GM23338 (cell line): ENCODE measurements around the gene HK1. TPM values are rescaled to one million over a fixed set of nuclear protein-coding genes. Genes with fewer than 3 reads are reported as not detected.

Experiments
- ATAC-seq: fragments of 200-7000 bp; cut with Tn5 transposase; 3 replicates; pipeline ENCODE4 v1.9.1; 2020
- DNase-seq: peaks from one replicate; pipeline ENCODE4 v3.0.0-alpha.2; 2015; ENCODE audit warnings: low spot score
- H2AFZ ChIP-seq: fragments of 200-600 bp; sonication (generic); 2 replicates; pipeline ENCODE4 v1.8.0; 2016; ENCODE audit warnings: antibody characterized with exemption, mild to moderate bottlenecking, moderate library complexity
- H3F3A ChIP-seq: fragments of 200-600 bp; sonication (generic); replicated peaks from 2 replicates; pipeline ENCODE4 v1.8.0; 2017; ENCODE audit warnings: antibody characterized with exemption, mixed run types, low read depth
- H3K27ac ChIP-seq: fragments of 200-600 bp; sonication (generic); 2 replicates; pipeline ENCODE4 v1.6.1; 2016; ENCODE audit warnings: low read depth
- H3K27me3 ChIP-seq: fragments of 200-600 bp; sonication (generic); 2 replicates; pipeline ENCODE4 v1.8.0; 2016; ENCODE audit warnings: mild to moderate bottlenecking, mixed run types, moderate library complexity; ENCODE audit not compliant: insufficient read depth
- H3K36me3 ChIP-seq: fragments of 200-600 bp; sonication (generic); 2 replicates; pipeline ENCODE4 v1.8.0; 2016; ENCODE audit warnings: mild to moderate bottlenecking; ENCODE audit not compliant: insufficient read depth
- H3K4me1 ChIP-seq: fragments of 200-600 bp; sonication (generic); 2 replicates; pipeline ENCODE4 v1.8.0; 2016; ENCODE audit warnings: mild to moderate bottlenecking, moderate library complexity; ENCODE audit not compliant: insufficient read depth
- H3K4me2 ChIP-seq: fragments of 200-600 bp; sonication (generic); 2 replicates; pipeline ENCODE4 v1.7.1; 2017; ENCODE audit warnings: mixed run types
- H3K4me3 ChIP-seq: fragments of 200-600 bp; sonication (generic); 2 replicates; pipeline ENCODE4 v1.6.1; 2016; ENCODE audit warnings: mixed run types
- H3K79me2 ChIP-seq: fragments of 200-600 bp; sonication (generic); replicated peaks from 2 replicates; pipeline ENCODE4 v1.8.0; 2017; ENCODE audit warnings: mild to moderate bottlenecking; ENCODE audit not compliant: insufficient read depth
- H3K9me2 ChIP-seq: fragments of 200-600 bp; sonication (generic); 2 replicates; pipeline ENCODE4 v1.8.0; 2017; ENCODE audit not compliant: insufficient read depth
- H4K20me1 ChIP-seq: fragments of 200-600 bp; sonication (generic); replicated peaks from 2 replicates; pipeline ENCODE4 v1.8.0; 2017; ENCODE audit warnings: mild to moderate bottlenecking; ENCODE audit not compliant: insufficient read depth
- H3K27ac Mint-ChIP-seq: 2 replicates; pipeline ENCODE4 v1.8.0; 2020; ENCODE audit warnings: inconsistent platforms, mild to moderate bottlenecking, moderate library complexity, mixed read lengths
- H3K27me3 Mint-ChIP-seq: 3 replicates; pipeline ENCODE4 v1.8.0; 2022; ENCODE audit warnings: low read depth, mild to moderate bottlenecking, moderate library complexity, mixed read lengths, inconsistent platforms; ENCODE audit not compliant: insufficient read depth, poor library complexity
- H3K36me3 Mint-ChIP-seq: 3 replicates; pipeline ENCODE4 v1.8.0; 2021; ENCODE audit warnings: low read depth, mild to moderate bottlenecking, inconsistent platforms, moderate library complexity, mixed read lengths
- H3K4me1 Mint-ChIP-seq: 3 replicates; pipeline ENCODE4 v1.8.0; 2020; ENCODE audit warnings: mild to moderate bottlenecking, inconsistent platforms, mixed read lengths
- H3K4me3 Mint-ChIP-seq: 3 replicates; pipeline ENCODE4 v1.8.0; 2021; ENCODE audit warnings: moderate library complexity, mild to moderate bottlenecking, inconsistent platforms, mixed read lengths
- H3K9me3 Mint-ChIP-seq: 3 replicates; pipeline ENCODE4 v1.8.0; 2020; ENCODE audit warnings: moderate library complexity, mild to moderate bottlenecking, inconsistent platforms, mixed read lengths
- CREB1 ChIP-seq: fragments of 250-450 bp; sonication (Bioruptor Pico); IDR thresholded peaks from 2 replicates; pipeline ENCODE4 v1.5.0; 2020; ENCODE audit warnings: low read depth, mild to moderate bottlenecking, moderate library complexity
- EZH2 ChIP-seq: fragments of 200-600 bp; sonication (generic); IDR thresholded peaks from one replicate; pipeline ENCODE4 v1.8.0; 2017; ENCODE audit warnings: antibody characterized with exemption, mild to moderate bottlenecking, low read depth; ENCODE audit not compliant: unreplicated experiment
- JUNB ChIP-seq: IDR thresholded peaks from one replicate; pipeline ENCODE4 v1.6.1; 2016; ENCODE audit warnings: antibody characterized with exemption; ENCODE audit not compliant: unreplicated experiment
- POLR2AphosphoS5 ChIP-seq: IDR thresholded peaks from 2 replicates; pipeline ENCODE4 v1.6.1; 2016; ENCODE audit warnings: antibody characterized with exemption, low read depth
- STAT1 ChIP-seq: IDR thresholded peaks from one replicate; pipeline ENCODE4 v1.6.1; 2016; ENCODE audit warnings: antibody characterized with exemption; ENCODE audit not compliant: unreplicated experiment
- ZNF114 ChIP-seq: fragments of 250-450 bp; sonication (Bioruptor Pico); IDR thresholded peaks from 2 replicates; pipeline ENCODE4 v1.5.0; 2020; ENCODE audit warnings: mild to moderate bottlenecking, moderate library complexity
- ZNF331 ChIP-seq: fragments of 250-450 bp; sonication (Bioruptor Pico); IDR thresholded peaks from 2 replicates; pipeline ENCODE4 v1.5.0; 2020; ENCODE audit warnings: low read depth, mild to moderate bottlenecking, moderate library complexity
- polyA plus RNA-seq: library from polyadenylated mRNA; unstranded; fragments of >200 nt; fragmentation: Nextera tagmentation; extraction: Ambion mirVana; gene quantifications from 2 replicates; pipeline ENCODE4 v1.2.1, GENCODE V29; 2016
- total RNA-seq: library from RNA; depleted of rRNA; stranded (reverse); fragments of >200 nt; shearing (Covaris generic); gene quantifications from 2 replicates; pipeline ENCODE4 v1.2.3, GENCODE V29; 2014
- TF ChIP-seq, protein P1 (sequence below): fragments of 250-450 bp; sonication (Bioruptor Pico); IDR thresholded peaks from 2 replicates; pipeline ENCODE4 v1.5.0; 2020; ENCODE audit warnings: mild to moderate bottlenecking, moderate library complexity
- TF ChIP-seq, protein P2 (sequence below): IDR thresholded peaks from one replicate; pipeline ENCODE4 v1.6.1; 2018; ENCODE audit warnings: antibody characterized with exemption; ENCODE audit not compliant: unreplicated experiment
- TF ChIP-seq, protein P3 (sequence below): IDR thresholded peaks from 2 replicates; pipeline ENCODE4 v1.6.1; 2016; ENCODE audit warnings: antibody characterized with exemption

The HK1 gene
- total and polyA plus RNA-seq, 2 experiments from 2014 or later: 76.6 to 229 TPM

DNA sequence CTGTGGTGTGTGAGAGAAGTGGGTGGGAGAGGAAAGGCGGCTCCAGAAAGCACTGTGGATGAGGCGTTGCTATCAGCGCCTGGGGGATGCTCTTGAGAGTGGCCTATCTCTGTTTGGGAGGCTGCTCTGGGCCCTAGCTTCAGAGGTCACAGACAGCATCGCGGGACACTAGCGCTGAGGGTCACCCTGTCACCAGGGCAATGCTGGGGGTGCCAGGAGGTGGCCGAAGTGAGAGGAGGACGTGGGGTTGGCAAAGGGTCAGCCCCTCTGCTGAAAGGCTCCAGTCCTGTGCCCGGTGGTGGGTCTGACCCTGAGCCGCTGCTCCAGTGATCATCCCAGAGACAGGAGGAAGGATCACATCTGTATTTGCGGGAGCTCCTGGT is 141.4 kb downstream of the HK1 start (continued):
- TF ChIP-seq, protein P1, sequence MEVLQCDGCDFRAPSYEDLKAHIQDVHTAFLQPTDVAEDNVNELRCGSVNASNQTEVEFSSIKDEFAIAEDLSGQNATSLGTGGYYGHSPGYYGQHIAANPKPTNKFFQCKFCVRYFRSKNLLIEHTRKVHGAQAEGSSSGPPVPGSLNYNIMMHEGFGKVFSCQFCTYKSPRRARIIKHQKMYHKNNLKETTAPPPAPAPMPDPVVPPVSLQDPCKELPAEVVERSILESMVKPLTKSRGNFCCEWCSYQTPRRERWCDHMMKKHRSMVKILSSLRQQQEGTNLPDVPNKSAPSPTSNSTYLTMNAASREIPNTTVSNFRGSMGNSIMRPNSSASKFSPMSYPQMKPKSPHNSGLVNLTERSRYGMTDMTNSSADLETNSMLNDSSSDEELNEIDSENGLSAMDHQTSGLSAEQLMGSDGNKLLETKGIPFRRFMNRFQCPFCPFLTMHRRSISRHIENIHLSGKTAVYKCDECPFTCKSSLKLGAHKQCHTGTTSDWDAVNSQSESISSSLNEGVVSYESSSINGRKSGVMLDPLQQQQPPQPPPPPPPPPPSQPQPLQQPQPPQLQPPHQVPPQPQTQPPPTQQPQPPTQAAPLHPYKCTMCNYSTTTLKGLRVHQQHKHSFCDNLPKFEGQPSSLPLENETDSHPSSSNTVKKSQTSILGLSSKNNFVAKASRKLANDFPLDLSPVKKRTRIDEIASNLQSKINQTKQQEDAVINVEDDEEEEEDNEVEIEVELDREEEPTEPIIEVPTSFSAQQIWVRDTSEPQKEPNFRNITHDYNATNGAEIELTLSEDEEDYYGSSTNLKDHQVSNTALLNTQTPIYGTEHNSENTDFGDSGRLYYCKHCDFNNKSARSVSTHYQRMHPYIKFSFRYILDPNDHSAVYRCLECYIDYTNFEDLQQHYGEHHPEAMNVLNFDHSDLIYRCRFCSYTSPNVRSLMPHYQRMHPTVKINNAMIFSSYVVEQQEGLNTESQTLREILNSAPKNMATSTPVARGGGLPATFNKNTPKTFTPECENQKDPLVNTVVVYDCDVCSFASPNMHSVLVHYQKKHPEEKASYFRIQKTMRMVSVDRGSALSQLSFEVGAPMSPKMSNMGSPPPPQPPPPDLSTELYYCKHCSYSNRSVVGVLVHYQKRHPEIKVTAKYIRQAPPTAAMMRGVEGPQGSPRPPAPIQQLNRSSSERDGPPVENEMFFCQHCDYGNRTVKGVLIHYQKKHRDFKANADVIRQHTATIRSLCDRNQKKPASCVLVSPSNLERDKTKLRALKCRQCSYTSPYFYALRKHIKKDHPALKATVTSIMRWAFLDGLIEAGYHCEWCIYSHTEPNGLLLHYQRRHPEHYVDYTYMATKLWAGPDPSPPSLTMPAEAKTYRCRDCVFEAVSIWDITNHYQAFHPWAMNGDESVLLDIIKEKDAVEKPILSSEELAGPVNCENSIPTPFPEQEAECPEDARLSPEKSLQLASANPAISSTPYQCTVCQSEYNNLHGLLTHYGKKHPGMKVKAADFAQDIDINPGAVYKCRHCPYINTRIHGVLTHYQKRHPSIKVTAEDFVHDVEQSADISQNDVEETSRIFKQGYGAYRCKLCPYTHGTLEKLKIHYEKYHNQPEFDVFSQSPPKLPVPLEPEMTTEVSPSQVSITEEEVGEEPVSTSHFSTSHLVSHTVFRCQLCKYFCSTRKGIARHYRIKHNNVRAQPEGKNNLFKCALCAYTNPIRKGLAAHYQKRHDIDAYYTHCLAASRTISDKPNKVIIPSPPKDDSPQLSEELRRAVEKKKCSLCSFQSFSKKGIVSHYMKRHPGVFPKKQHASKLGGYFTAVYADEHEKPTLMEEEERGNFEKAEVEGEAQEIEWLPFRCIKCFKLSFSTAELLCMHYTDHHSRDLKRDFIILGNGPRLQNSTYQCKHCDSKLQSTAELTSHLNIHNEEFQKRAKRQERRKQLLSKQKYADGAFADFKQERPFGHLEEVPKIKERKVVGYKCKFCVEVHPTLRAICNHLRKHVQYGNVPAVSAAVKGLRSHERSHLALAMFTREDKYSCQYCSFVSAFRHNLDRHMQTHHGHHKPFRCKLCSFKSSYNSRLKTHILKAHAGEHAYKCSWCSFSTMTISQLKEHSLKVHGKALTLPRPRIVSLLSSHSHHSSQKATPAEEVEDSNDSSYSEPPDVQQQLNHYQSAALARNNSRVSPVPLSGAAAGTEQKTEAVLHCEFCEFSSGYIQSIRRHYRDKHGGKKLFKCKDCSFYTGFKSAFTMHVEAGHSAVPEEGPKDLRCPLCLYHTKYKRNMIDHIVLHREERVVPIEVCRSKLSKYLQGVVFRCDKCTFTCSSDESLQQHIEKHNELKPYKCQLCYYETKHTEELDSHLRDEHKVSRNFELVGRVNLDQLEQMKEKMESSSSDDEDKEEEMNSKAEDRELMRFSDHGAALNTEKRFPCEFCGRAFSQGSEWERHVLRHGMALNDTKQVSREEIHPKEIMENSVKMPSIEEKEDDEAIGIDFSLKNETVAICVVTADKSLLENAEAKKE (CRISPR knock-in tag): no peak
- TF ChIP-seq, protein P2, sequence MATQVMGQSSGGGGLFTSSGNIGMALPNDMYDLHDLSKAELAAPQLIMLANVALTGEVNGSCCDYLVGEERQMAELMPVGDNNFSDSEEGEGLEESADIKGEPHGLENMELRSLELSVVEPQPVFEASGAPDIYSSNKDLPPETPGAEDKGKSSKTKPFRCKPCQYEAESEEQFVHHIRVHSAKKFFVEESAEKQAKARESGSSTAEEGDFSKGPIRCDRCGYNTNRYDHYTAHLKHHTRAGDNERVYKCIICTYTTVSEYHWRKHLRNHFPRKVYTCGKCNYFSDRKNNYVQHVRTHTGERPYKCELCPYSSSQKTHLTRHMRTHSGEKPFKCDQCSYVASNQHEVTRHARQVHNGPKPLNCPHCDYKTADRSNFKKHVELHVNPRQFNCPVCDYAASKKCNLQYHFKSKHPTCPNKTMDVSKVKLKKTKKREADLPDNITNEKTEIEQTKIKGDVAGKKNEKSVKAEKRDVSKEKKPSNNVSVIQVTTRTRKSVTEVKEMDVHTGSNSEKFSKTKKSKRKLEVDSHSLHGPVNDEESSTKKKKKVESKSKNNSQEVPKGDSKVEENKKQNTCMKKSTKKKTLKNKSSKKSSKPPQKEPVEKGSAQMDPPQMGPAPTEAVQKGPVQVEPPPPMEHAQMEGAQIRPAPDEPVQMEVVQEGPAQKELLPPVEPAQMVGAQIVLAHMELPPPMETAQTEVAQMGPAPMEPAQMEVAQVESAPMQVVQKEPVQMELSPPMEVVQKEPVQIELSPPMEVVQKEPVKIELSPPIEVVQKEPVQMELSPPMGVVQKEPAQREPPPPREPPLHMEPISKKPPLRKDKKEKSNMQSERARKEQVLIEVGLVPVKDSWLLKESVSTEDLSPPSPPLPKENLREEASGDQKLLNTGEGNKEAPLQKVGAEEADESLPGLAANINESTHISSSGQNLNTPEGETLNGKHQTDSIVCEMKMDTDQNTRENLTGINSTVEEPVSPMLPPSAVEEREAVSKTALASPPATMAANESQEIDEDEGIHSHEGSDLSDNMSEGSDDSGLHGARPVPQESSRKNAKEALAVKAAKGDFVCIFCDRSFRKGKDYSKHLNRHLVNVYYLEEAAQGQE: no peak

DNA sequence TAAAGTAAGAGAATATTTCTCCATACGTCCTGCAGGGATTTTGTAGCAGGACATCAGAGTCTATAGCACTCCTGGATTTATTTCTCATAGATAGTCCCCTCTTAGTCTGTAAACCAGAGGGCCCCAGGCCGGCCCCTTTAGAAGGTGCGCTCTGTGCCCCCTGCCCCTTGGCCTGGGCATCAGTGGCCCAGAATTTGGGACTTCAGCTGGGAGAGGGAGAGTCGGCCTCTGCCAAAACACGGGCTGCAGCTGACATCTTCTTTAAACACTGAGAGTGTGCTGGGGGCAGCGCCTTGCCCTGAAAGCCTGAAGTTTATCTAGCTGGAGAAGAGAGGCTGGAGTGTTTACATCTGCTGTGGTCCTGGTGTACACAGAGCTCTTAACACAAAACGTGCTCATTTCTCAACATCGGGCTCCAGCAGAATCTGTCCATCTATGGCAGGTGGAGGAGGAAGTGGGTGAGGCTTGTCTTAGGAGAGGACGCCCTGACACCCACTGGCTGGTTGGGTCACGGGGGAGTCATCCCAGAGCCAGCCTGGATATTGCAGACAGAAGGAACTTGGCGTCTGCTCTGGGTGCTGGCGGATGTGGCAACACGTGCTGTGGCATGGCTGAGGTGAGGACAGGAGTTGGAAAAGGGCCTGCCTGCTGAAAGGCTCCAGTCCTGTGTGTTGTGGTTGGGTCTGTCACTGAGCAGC is 143.5 kb downstream of the HK1 start:
- no peaks in the 10 kb centered on the region for H3K36me3 ChIP-seq
- no peaks in the 10 kb centered on the region for H3K27me3 ChIP-seq
- Mint-ChIP-seq H3K27me3 (peaks cover 11% of the 10 kb centered on the region), H3K9me3 (no peaks in the 10 kb centered on the region; the same call in 2 of the 3 replicates), H3K4me3 (no peak overlapping the region), H3K4me1 (peaks cover 6% of the 10 kb centered on the region; the same call in 2 of the 3 replicates), H3K27ac (no peak overlapping the region), H3K36me3 (no peaks in the 10 kb centered on the region)
- H3K4me3 ChIP-seq: no peak overlapping the region
- no peaks in the 10 kb centered on the region for H3F3A ChIP-seq
- no peak overlapping the region for H3K4me2 ChIP-seq
- H3K79me2 ChIP-seq: no peaks in the 10 kb centered on the region
- no peaks in the 10 kb centered on the region for H3K4me1 ChIP-seq
- peaks cover 11% of the 10 kb centered on the region; the same call in 1 of the 2 replicates for H3K9me2 ChIP-seq
- no peaks in the 10 kb centered on the region for H4K20me1 ChIP-seq
- DNase-seq (no peak), ATAC-seq (no peak)
- no peak overlapping the region for H2AFZ ChIP-seq
- H3K27ac ChIP-seq: no peak overlapping the region
- TF ChIP-seq CREB1 (CRISPR knock-in tag) (no peak), EZH2 (no peak), ZNF114 (no peak), POLR2AphosphoS5 (no peak), ZNF331 (CRISPR knock-in tag) (no peak), JUNB (no peak), STAT1 (no peak)
- TF ChIP-seq, protein P2: no peak
- TF ChIP-seq, protein P3, sequence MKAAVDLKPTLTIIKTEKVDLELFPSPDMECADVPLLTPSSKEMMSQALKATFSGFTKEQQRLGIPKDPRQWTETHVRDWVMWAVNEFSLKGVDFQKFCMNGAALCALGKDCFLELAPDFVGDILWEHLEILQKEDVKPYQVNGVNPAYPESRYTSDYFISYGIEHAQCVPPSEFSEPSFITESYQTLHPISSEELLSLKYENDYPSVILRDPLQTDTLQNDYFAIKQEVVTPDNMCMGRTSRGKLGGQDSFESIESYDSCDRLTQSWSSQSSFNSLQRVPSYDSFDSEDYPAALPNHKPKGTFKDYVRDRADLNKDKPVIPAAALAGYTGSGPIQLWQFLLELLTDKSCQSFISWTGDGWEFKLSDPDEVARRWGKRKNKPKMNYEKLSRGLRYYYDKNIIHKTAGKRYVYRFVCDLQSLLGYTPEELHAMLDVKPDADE: no peak
